Measurements from ENCODE around the gene PDE6C. TPM values are rescaled to one million over a fixed set of nuclear protein-coding genes. Genes with fewer than 3 reads are reported as not detected.
A peak's percentile ranks its signal among the peaks of the same experiment; 100 is the strongest.

PDE6C gene
- total and polyA plus RNA-seq, 4 experiments from 2014 or later: not detected

- Histone ChIP-seq H3K4me1 (ENCODE audit: insufficient read depth, low read length) (no peaks in the 10 kb centered on the region), H3K36me3 (ENCODE audit: insufficient read depth, low read length) (no peaks in the 10 kb centered on the region), H3K4me3 (ENCODE audit: low read length in 2 of 2) (no peak overlapping the region), H3K27ac (ENCODE audit: low read depth, low read length) (no peak overlapping the region), H3K9me3 (ENCODE audit: control insufficient read depth in 1 of 2, low read length in 2 of 2) (no peaks in the 10 kb centered on the region), H3K27me3 (ENCODE audit: insufficient read depth, low read length) (no peaks in the 10 kb centered on the region)
- Mint-ChIP-seq H3K27me3 (peaks cover 3 to 8% of the 10 kb centered on the region in 2 donors), H3K27ac (peak overlapping the region in 1 of 7 donors; percentile 44), H3K36me3 (no peaks in the 10 kb centered on the region), H3K4me3 (no peak overlapping the region), H3K4me1 (no peaks in the 10 kb centered on the region), H3K9me3 (no peaks in the 10 kb centered on the region)
- CTCF ChIA-PET (ENCODE audit: partially characterized antibody): no interaction called here
- DNase-seq: no peak
- POLR2A ChIA-PET (ENCODE audit: partially characterized antibody): no interaction called here
- intact Hi-C loops (cut with micrococcal nuclease): no loop called here
Measured at GRCh38 chr10:93711891-93712290, 99.6 kb downstream of the PDE6C start.

- H3K9me3 Mint-ChIP-seq: no peaks in the 10 kb centered on the region
- no peaks in the 10 kb centered on the region for H3K36me3 ChIP-seq (ENCODE audit: insufficient read depth, low read length)
- H3K4me1 Mint-ChIP-seq: no peaks in the 10 kb centered on the region
- H3K36me3 Mint-ChIP-seq: no peaks in the 10 kb centered on the region
- H3K27ac ChIP-seq (ENCODE audit: low read depth, low read length): no peak overlapping the region
- H3K4me1 ChIP-seq (ENCODE audit: insufficient read depth, low read length): no peaks in the 10 kb centered on the region
- ChIA-PET POLR2A (ENCODE audit: partially characterized antibody) (no interaction called here), CTCF (ENCODE audit: partially characterized antibody) (no interaction called here)
- H3K27me3 ChIP-seq (ENCODE audit: insufficient read depth, low read length): no peaks in the 10 kb centered on the region
- H3K4me3 ChIP-seq (ENCODE audit: low read length in 2 of 2): no peak overlapping the region
- no peak overlapping the region for H3K4me3 Mint-ChIP-seq
- H3K27me3 Mint-ChIP-seq: peaks cover 3 to 8% of the 10 kb centered on the region in 2 donors
- H3K9me3 ChIP-seq (ENCODE audit: control insufficient read depth in 1 of 2, low read length in 2 of 2): no peaks in the 10 kb centered on the region
- H3K27ac Mint-ChIP-seq: no peak overlapping the region
- no peak for DNase-seq
- intact Hi-C loops (cut with micrococcal nuclease): no loop called here
Measured at GRCh38 chr10:93712593-93712992, 100.3 kb downstream of the PDE6C start.

- ChIA-PET CTCF (ENCODE audit: partially characterized antibody) (no interaction called here), POLR2A (ENCODE audit: partially characterized antibody) (no interaction called here)
- H3K4me3 Mint-ChIP-seq: no peak overlapping the region
- no peaks in the 10 kb centered on the region for H3K36me3 Mint-ChIP-seq
- DNase-seq: no peak
- no peak overlapping the region for H3K4me3 ChIP-seq (ENCODE audit: low read length in 2 of 2)
- no peaks in the 10 kb centered on the region for H3K36me3 ChIP-seq (ENCODE audit: insufficient read depth, low read length)
- no peak overlapping the region for H3K27ac ChIP-seq (ENCODE audit: low read depth, low read length)
- no peaks in the 10 kb centered on the region for H3K9me3 ChIP-seq (ENCODE audit: control insufficient read depth in 1 of 2, low read length in 2 of 2)
- H3K27me3 ChIP-seq (ENCODE audit: insufficient read depth, low read length): no peaks in the 10 kb centered on the region
- H3K27me3 Mint-ChIP-seq: peaks cover 12 to 16% of the 10 kb centered on the region in 2 donors
- no peak overlapping the region for H3K27ac Mint-ChIP-seq
- no peaks in the 10 kb centered on the region for H3K4me1 ChIP-seq (ENCODE audit: insufficient read depth, low read length)
- no peaks in the 10 kb centered on the region for H3K9me3 Mint-ChIP-seq
- intact Hi-C loops (cut with micrococcal nuclease): no loop called here
- H3K4me1 Mint-ChIP-seq: no peaks in the 10 kb centered on the region
Measured at GRCh38 chr10:93715345-93715744, 103.0 kb downstream of the PDE6C start.

Other genes with a start within 250 kb of the PDE6C start
- gene MYOF, start 130.2 kb upstream of the PDE6C start, total RNA-seq: 1 to 10 TPM; 1.2 to 2.2 TPM
- not detected for gene MYOF, start 130.2 kb upstream of the PDE6C start, polyA plus RNA-seq
- gene CEP55, start 115.9 kb upstream of the PDE6C start, total RNA-seq: under 1 TPM; 0.17 to 0.30 TPM
- gene CEP55, start 115.9 kb upstream of the PDE6C start, polyA plus RNA-seq: under 1 TPM; 0.36 to 0.69 TPM
- gene FFAR4, start 45.9 kb upstream of the PDE6C start, total RNA-seq: not detected
- gene FFAR4, start 45.9 kb upstream of the PDE6C start, polyA plus RNA-seq: not detected
- not detected for gene RBP4, start 11.3 kb upstream of the PDE6C start, total RNA-seq
- gene RBP4, start 11.3 kb upstream of the PDE6C start, polyA plus RNA-seq: not detected
- 10 to 100 TPM; 21.6 to 32.5 TPM for gene FRA10AC1, start 90.1 kb downstream of the PDE6C start, total RNA-seq
- 1 to 10 TPM; 7.1 to 8.6 TPM for gene FRA10AC1, start 90.1 kb downstream of the PDE6C start, polyA plus RNA-seq
- gene LGI1, start 145.4 kb downstream of the PDE6C start, total RNA-seq: not detected
- gene LGI1, start 145.4 kb downstream of the PDE6C start, polyA plus RNA-seq: not detected